Thyroid gland (tissue), 4 donors: ENCODE results near the gene PRDX5.

Experiments used
- POLR2A ChIP-seq, 2 donors: fragments of 450-650 bp; IDR thresholded peaks; one replicate each; pipeline ENCODE4 v1.6.1; 2017; ENCODE audit warnings: antibody characterized with exemption in 2 of 2, mild to moderate bottlenecking in 2 of 2, moderate library complexity in 1 of 2
- TF ChIP-seq, protein P1 (sequence below), 6 experiments: fragments of 200-600 bp in 3 of 6; fragments of 450-650 bp in 3 of 6; sonication (generic) in 3 of 6; IDR thresholded peaks; one replicate each; pipeline ENCODE4 v1.5.1; 2016 to 2019; ENCODE audit warnings: antibody characterized with exemption in 6 of 6, mild to moderate bottlenecking in 2 of 6, inconsistent platforms in 1 of 6, moderate library complexity in 1 of 6

DNA sequence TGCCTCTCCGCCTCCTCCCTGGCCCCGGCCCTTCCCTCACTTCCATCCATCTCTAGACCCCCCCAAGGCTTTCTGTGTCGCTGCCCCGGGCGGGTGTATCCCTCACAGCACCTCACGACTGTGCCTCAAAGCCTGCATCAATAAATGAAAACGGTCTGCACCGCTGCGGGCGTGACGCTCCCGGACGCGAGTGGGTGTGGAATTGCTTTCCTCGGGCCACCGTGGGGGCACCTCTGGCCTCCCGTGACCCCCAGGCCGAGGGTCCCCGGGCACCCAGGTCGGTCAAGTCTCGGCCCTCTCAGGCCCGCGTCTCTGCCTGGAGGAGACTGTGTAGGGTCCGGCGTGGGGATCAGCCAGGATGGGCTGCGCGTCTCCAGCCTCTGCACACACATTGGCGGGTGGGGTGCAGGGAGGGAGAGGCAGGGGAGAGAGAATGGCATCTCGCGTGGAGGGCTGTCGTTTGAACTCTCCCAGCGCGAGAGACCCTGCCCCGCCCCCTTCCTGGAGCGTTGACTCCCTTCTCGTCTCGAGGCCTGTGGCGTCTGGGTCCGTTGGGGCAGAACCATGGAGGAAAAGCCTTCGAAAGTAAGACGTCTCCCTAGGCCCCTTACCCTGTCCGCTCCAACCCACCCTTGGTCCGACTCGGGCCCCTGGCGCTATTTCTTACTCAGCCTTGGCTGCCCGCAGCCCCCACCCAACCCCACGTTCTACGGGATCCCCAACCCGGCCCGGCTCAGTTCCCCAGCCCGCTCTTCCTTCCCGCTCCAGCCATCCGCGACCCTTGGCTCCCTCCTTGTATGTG lies 17.9 kb upstream of the PRDX5 start, which contains the start of gene CATSPERZ:
- TF ChIP-seq, protein P1, sequence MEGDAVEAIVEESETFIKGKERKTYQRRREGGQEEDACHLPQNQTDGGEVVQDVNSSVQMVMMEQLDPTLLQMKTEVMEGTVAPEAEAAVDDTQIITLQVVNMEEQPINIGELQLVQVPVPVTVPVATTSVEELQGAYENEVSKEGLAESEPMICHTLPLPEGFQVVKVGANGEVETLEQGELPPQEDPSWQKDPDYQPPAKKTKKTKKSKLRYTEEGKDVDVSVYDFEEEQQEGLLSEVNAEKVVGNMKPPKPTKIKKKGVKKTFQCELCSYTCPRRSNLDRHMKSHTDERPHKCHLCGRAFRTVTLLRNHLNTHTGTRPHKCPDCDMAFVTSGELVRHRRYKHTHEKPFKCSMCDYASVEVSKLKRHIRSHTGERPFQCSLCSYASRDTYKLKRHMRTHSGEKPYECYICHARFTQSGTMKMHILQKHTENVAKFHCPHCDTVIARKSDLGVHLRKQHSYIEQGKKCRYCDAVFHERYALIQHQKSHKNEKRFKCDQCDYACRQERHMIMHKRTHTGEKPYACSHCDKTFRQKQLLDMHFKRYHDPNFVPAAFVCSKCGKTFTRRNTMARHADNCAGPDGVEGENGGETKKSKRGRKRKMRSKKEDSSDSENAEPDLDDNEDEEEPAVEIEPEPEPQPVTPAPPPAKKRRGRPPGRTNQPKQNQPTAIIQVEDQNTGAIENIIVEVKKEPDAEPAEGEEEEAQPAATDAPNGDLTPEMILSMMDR (IDR thresholded peaks at IDR 0.05): peak in 2 of 6 experiments; percentile 2
- no peak for TF ChIP-seq POLR2A (IDR thresholded peaks at IDR 0.05)
